Erythroblast (primary cell): Measurements from ENCODE around the gene DSG2.
A peak's percentile ranks its signal among the peaks of the same experiment; 100 is the strongest.

Source experiments
- DNase-seq, 2 experiments: peaks; one replicate each; lab custom pipeline; 2025; lab: John Stamatoyannopoulos, UW
- GATA1 ChIP-seq: IDR thresholded peaks from 2 replicates; pipeline ENCODE4 v1.6.1; 2011; ENCODE audit warnings: low read depth, mild to moderate bottlenecking, control low read depth, low read length, moderate library complexity
- POLR2A ChIP-seq: IDR thresholded peaks from 2 replicates; pipeline ENCODE4 v1.6.1; 2011; ENCODE audit warnings: mild to moderate bottlenecking, low read length

DSG2 gene

GRCh38 chr18:31555971-31556747 lies 58.2 kb downstream of the DSG2 start:
- TF ChIP-seq POLR2A = no peak
- no peak for TF ChIP-seq GATA1
- peak; percentile 69 to 82 for DNase-seq

- no peak for DNase-seq
- TF ChIP-seq POLR2A (no peak), GATA1 (no peak)
Measured at GRCh38 chr18:31557446-31557845, 59.5 kb downstream of the DSG2 start.

- no peak for DNase-seq
- TF ChIP-seq GATA1 = no peak
- no peak for TF ChIP-seq POLR2A
Measured at GRCh38 chr18:31558567-31558966, 60.6 kb downstream of the DSG2 start.

GRCh38 chr18:31562726-31563125 lies 64.7 kb downstream of the DSG2 start:
- no peak for DNase-seq
- TF ChIP-seq GATA1 = no peak
- no peak for TF ChIP-seq POLR2A

- TF ChIP-seq GATA1 (no peak), POLR2A (no peak)
- no peak for DNase-seq
Measured at GRCh38 chr18:31563778-31564177, 65.8 kb downstream of the DSG2 start.

GRCh38 chr18:31565345-31565744 lies 67.4 kb downstream of the DSG2 start:
- DNase-seq = no peak
- TF ChIP-seq POLR2A (no peak), GATA1 (no peak)

- DNase-seq = no peak
- TF ChIP-seq POLR2A = no peak
Measured at GRCh38 chr18:31565782-31566512, 68.0 kb downstream of the DSG2 start.

- no peak for DNase-seq
- TF ChIP-seq POLR2A (no peak), GATA1 (no peak)
Measured at GRCh38 chr18:31566576-31567306, 68.8 kb downstream of the DSG2 start.

- TF ChIP-seq GATA1 = no peak
- no peak for TF ChIP-seq POLR2A
- no peak for DNase-seq
Measured at GRCh38 chr18:31572368-31572767, 74.4 kb downstream of the DSG2 start.

GRCh38 chr18:31573051-31573450 lies 75.1 kb downstream of the DSG2 start:
- DNase-seq = no peak
- TF ChIP-seq POLR2A (no peak), GATA1 (no peak)

- DNase-seq = no peak
- TF ChIP-seq GATA1 (no peak), POLR2A (no peak)
Measured at GRCh38 chr18:31574359-31574758, 76.4 kb downstream of the DSG2 start.

- TF ChIP-seq POLR2A (no peak), GATA1 (no peak)
- no peak for DNase-seq
Measured at GRCh38 chr18:31575515-31576257, 77.7 kb downstream of the DSG2 start.

GRCh38 chr18:31576670-31577069 lies 78.7 kb downstream of the DSG2 start:
- no peak for DNase-seq
- TF ChIP-seq POLR2A (no peak), GATA1 (no peak)
